H9 (cell line): ENCODE measurements around the gene MPHOSPH6. TPM values are rescaled to one million over a fixed set of nuclear protein-coding genes. Genes with fewer than 3 reads are reported as not detected.
"Not testable (repeated sequence)": the region's sequence is repeated elsewhere in the genome, so short reads cannot be mapped to it uniquely, and the experiment has no call there.

Experiments
- DNase-seq: peaks from one replicate; pipeline ENCODE4 v3.0.0-alpha.2; 2017
- H2AFZ ChIP-seq: one replicate; pipeline ENCODE4 v1.6.1; 2013; ENCODE audit warnings: mild to moderate bottlenecking, low read length, control low read depth, moderate library complexity
- H2AK5ac ChIP-seq: 2 replicates; pipeline ENCODE4 v1.6.1; 2013; ENCODE audit warnings: low read length, control low read depth, mixed read lengths; ENCODE audit not compliant: insufficient read length
- H2BK120ac ChIP-seq: one replicate; pipeline ENCODE4 v1.6.1; 2013; ENCODE audit warnings: low read depth, mild to moderate bottlenecking, low read length, control low read depth, inconsistent platforms; ENCODE audit not compliant: poor library complexity, severe bottlenecking
- H2BK12ac ChIP-seq: 2 replicates; pipeline ENCODE4 v1.6.1; 2013; ENCODE audit warnings: low read length, control low read depth, mixed read lengths, low read depth; ENCODE audit not compliant: insufficient read length
- H2BK15ac ChIP-seq: 2 replicates; pipeline ENCODE4 v1.6.1; 2013; ENCODE audit warnings: low read depth, low read length, control low read depth
- H2BK20ac ChIP-seq: one replicate; pipeline ENCODE4 v1.6.1; 2013; ENCODE audit warnings: low read depth, mild to moderate bottlenecking, low read length, control low read depth, inconsistent platforms; ENCODE audit not compliant: poor library complexity, severe bottlenecking
- H2BK5ac ChIP-seq: 2 replicates; pipeline ENCODE4 v1.6.1; 2013; ENCODE audit warnings: low read length, control low read depth, mixed read lengths; ENCODE audit not compliant: insufficient read length
- H3K14ac ChIP-seq: 2 replicates; pipeline ENCODE4 v1.6.1; 2013; ENCODE audit warnings: low read length, control low read depth; ENCODE audit not compliant: insufficient read depth
- H3K18ac ChIP-seq: 2 replicates; pipeline ENCODE4 v1.6.1; 2013; ENCODE audit warnings: low read depth, mild to moderate bottlenecking, mixed read lengths, low read length, control low read depth; ENCODE audit not compliant: insufficient read length
- H3K23ac ChIP-seq: 2 replicates; pipeline ENCODE4 v1.6.1; 2013; ENCODE audit warnings: low read length, control low read depth, mixed read lengths, low read depth; ENCODE audit not compliant: insufficient read length
- H3K23me2 ChIP-seq: 2 replicates; pipeline ENCODE4 v1.6.1; 2013; ENCODE audit warnings: low read depth, mild to moderate bottlenecking, mixed read lengths, low read length, control low read depth; ENCODE audit not compliant: insufficient read length, poor library complexity, severe bottlenecking
- H3K27ac ChIP-seq: 2 replicates; pipeline ENCODE4 v1.5.1; 2013; ENCODE audit warnings: low read length, control low read depth, mixed read lengths, low read depth; ENCODE audit not compliant: insufficient read length
- H3K27me3 ChIP-seq: 2 replicates; pipeline ENCODE4 v1.6.1; 2013; ENCODE audit warnings: low read length, control low read depth, inconsistent platforms; ENCODE audit not compliant: insufficient read depth
- H3K4ac ChIP-seq: 2 replicates; pipeline ENCODE4 v1.6.1; 2013; ENCODE audit warnings: low read depth, mild to moderate bottlenecking, control low read depth, inconsistent platforms, low read length, moderate library complexity
- H3K4me1 ChIP-seq: 2 replicates; pipeline ENCODE4 v1.6.1; 2013; ENCODE audit warnings: low read length, control low read depth, inconsistent platforms; ENCODE audit not compliant: insufficient read depth
- H3K4me2 ChIP-seq: 2 replicates; pipeline ENCODE4 v1.6.1; 2013; ENCODE audit warnings: low read length, control low read depth, mixed read lengths; ENCODE audit not compliant: insufficient read length, insufficient read depth
- H3K56ac ChIP-seq: 2 replicates; pipeline ENCODE4 v1.6.1; 2013; ENCODE audit warnings: low read depth, mild to moderate bottlenecking, mixed read lengths, low read length, control low read depth; ENCODE audit not compliant: insufficient read length
- H3K79me1 ChIP-seq: 2 replicates; pipeline ENCODE4 v1.6.1; 2013; ENCODE audit warnings: low read depth, mild to moderate bottlenecking, moderate library complexity, low read length, control low read depth, inconsistent platforms; ENCODE audit not compliant: insufficient read depth, poor library complexity, severe bottlenecking
- H3K79me2 ChIP-seq: 2 replicates; pipeline ENCODE4 v1.6.1; 2013; ENCODE audit warnings: low read length, control low read depth, inconsistent platforms; ENCODE audit not compliant: insufficient read depth
- H3K9ac ChIP-seq: 2 replicates; pipeline ENCODE4 v1.6.1; 2013; ENCODE audit warnings: low read length, control low read depth, mixed read lengths; ENCODE audit not compliant: insufficient read length; ENCODE audit errors: extremely low read depth
- H3K9me3 ChIP-seq: one replicate; pipeline ENCODE4 v1.6.1; 2013; ENCODE audit warnings: low read depth, low read length, inconsistent platforms; ENCODE audit not compliant: control insufficient read depth
- H3T11ph ChIP-seq: one replicate; pipeline ENCODE4 v1.6.1; 2013; ENCODE audit warnings: mild to moderate bottlenecking, low read length, control low read depth, inconsistent platforms
- H4K20me1 ChIP-seq: one replicate; pipeline ENCODE4 v1.6.1; 2013; ENCODE audit not compliant: control insufficient read depth, insufficient read length, insufficient read depth
- H4K5ac ChIP-seq: 2 replicates; pipeline ENCODE4 v1.6.1; 2013; ENCODE audit warnings: low read depth, mild to moderate bottlenecking, mixed read lengths, low read length, control low read depth; ENCODE audit not compliant: insufficient read length
- H4K8ac ChIP-seq: replicated peaks from 2 replicates; pipeline ENCODE4 v1.6.1; 2013; ENCODE audit warnings: low read length, control low read depth, mixed read lengths, low read depth; ENCODE audit not compliant: insufficient read length
- H4K91ac ChIP-seq: 2 replicates; pipeline ENCODE4 v1.6.1; 2013; ENCODE audit warnings: low read depth, mild to moderate bottlenecking, moderate library complexity, mixed read lengths, low read length, control low read depth; ENCODE audit not compliant: insufficient read length
- H3K27ac Mint-ChIP-seq, 3 experiments: 2 replicates in 2 of 3; 3 replicates in 1 of 3; pipeline ENCODE4 v1.8.0; 2020 to 2021; ENCODE audit warnings: mixed read lengths in 3 of 3, mild to moderate bottlenecking in 1 of 3, moderate library complexity in 1 of 3
- H3K27me3 Mint-ChIP-seq: 2 replicates; pipeline ENCODE4 v1.8.0; 2021; ENCODE audit warnings: low read depth, mild to moderate bottlenecking, moderate library complexity, mixed read lengths
- H3K36me3 Mint-ChIP-seq, 3 experiments: 2 replicates in 2 of 3; 3 replicates in 1 of 3; pipeline ENCODE4 v1.8.0; 2020 to 2021; ENCODE audit warnings: low read depth in 3 of 3, mixed read lengths in 3 of 3; ENCODE audit not compliant: insufficient read depth in 1 of 3
- H3K4me1 Mint-ChIP-seq, 2 experiments: 2 replicates each; pipeline ENCODE4 v1.8.0; 2020; ENCODE audit warnings: mixed read lengths in 2 of 2
- H3K4me3 Mint-ChIP-seq, 2 experiments: 2 replicates in 1 of 2; 3 replicates in 1 of 2; pipeline ENCODE4 v1.8.0; 2020 to 2021; ENCODE audit warnings: mild to moderate bottlenecking in 2 of 2, mixed read lengths in 2 of 2, moderate library complexity in 1 of 2
- H3K9me3 Mint-ChIP-seq, 2 experiments: 2 replicates in 1 of 2; 3 replicates in 1 of 2; pipeline ENCODE4 v1.8.0; 2020; ENCODE audit warnings: mild to moderate bottlenecking in 2 of 2, mixed read lengths in 2 of 2, moderate library complexity in 1 of 2
- CTCF ChIP-seq: fragments of 200-600 bp; sonication (generic); conservative IDR thresholded peaks from 3 replicates; pipeline ENCODE4 v1.8.0; 2021; ENCODE audit warnings: antibody characterized with exemption, mild to moderate bottlenecking
- WGBS: extraction: QIAGEN DNeasy Blood & Tissue Kit; methylation state at CpG from one replicate; pipeline ENCODE4 v1.1.7; 2013; ENCODE audit warnings: missing lambda C conversion rate, low lambda C conversion rate, mixed read lengths; ENCODE audit not compliant: insufficient read length; ENCODE audit errors: extremely low coverage; 5-methylcytosine and 5-hydroxymethylcytosine counted together
- total RNA-seq: library from RNA; stranded (reverse); gene quantifications from 2 replicates; pipeline ENCODE4 v1.2.1, GENCODE V29; 2021

Gene MPHOSPH6
- total RNA-seq, 1 experiment from 2014 or later: 38.3 TPM

GRCh38 chr16:82111944-82112343, 58.1 kb downstream of the MPHOSPH6 start:
- Histone ChIP-seq H2BK12ac (no peak overlapping the region), H4K91ac (no peak overlapping the region), H2BK20ac (no peak overlapping the region), H3K79me2 (no peaks in the 10 kb centered on the region), H3K27ac (no peak overlapping the region), H2BK15ac (no peak overlapping the region), H4K8ac (no peak overlapping the region), H3T11ph (no peak overlapping the region), H2BK5ac (no peak overlapping the region), H3K4me1 (no peaks in the 10 kb centered on the region), H3K9ac (no peak overlapping the region), H3K14ac (no peak overlapping the region), H4K5ac (no peak overlapping the region), H3K9me3 (no peaks in the 10 kb centered on the region), H3K56ac (no peak overlapping the region), H3K18ac (no peak overlapping the region), H3K79me1 (no peaks in the 10 kb centered on the region), H3K4me2 (no peak overlapping the region), H3K27me3 (no peaks in the 10 kb centered on the region; the same call in 1 of the 2 replicates), H2AK5ac (no peak overlapping the region), H2AFZ (no peak overlapping the region), H3K4ac (no peak overlapping the region), H3K23me2 (no peaks in the 10 kb centered on the region), H2BK120ac (no peak overlapping the region), H3K23ac (no peak overlapping the region), H4K20me1 (no peaks in the 10 kb centered on the region)
- no peaks in the 10 kb centered on the region for H3K36me3 Mint-ChIP-seq
- WGBS: no CpG with 5 or more reads among the region's 2 CpGs
- peaks cover 6 to 7% of the 10 kb centered on the region in 2 experiments; a peak in 3 of 4 replicates for H3K4me1 Mint-ChIP-seq
- peaks cover 2% of the 10 kb centered on the region; the same call in 1 of the 2 replicates for H3K27me3 Mint-ChIP-seq
- DNase-seq: no peak
- no peak overlapping the region for H3K27ac Mint-ChIP-seq
- no peak overlapping the region for H3K4me3 Mint-ChIP-seq
- TF ChIP-seq CTCF: no peak
- no peaks in the 10 kb centered on the region; a peak in 1 of 5 replicates for H3K9me3 Mint-ChIP-seq

- DNase-seq, H3K9ac ChIP-seq, H3K4me1 ChIP-seq, H3K23ac ChIP-seq, H2BK15ac ChIP-seq, H3K27ac Mint-ChIP-seq, H3K23me2 ChIP-seq, H2BK12ac ChIP-seq, H3K18ac ChIP-seq, H3K4me3 Mint-ChIP-seq, H4K5ac ChIP-seq, H3K27me3 ChIP-seq, H3K9me3 ChIP-seq, H3K9me3 Mint-ChIP-seq, H3K4me1 Mint-ChIP-seq, H3K79me1 ChIP-seq, H2BK20ac ChIP-seq, H2BK5ac ChIP-seq, H3K27me3 Mint-ChIP-seq, H3K56ac ChIP-seq, H2BK120ac ChIP-seq, H3K4ac ChIP-seq, H2AK5ac ChIP-seq, H3K4me2 ChIP-seq, H3T11ph ChIP-seq, H3K14ac ChIP-seq, H2AFZ ChIP-seq, H3K79me2 ChIP-seq, H4K8ac ChIP-seq, H3K27ac ChIP-seq, H4K91ac ChIP-seq, H3K36me3 Mint-ChIP-seq, H4K20me1 ChIP-seq: not testable (repeated sequence)
- WGBS: no CpG with 5 or more reads among the region's 3 CpGs
These were observed 60.8 kb downstream of the MPHOSPH6 start for GRCh38 chr16:82109266-82109665.
